GM19372 (cell line): ENCODE results near the gene BANF2.
A peak's percentile ranks its signal among the peaks of the same experiment; 100 is the strongest.
"Not testable (repeated sequence)": the region's sequence is repeated elsewhere in the genome, so short reads cannot be mapped to it uniquely, and the experiment has no call there.

Experiments
- ATAC-seq: cut with Tn5 transposase; IDR thresholded peaks from one replicate; pipeline ENCODE4 v1.9.1; 2021; ENCODE audit warnings: mild to moderate bottlenecking, low read depth, moderate library complexity; ENCODE audit not compliant: unreplicated experiment

BANF2 gene

GRCh38 chr20:17682103-17682888 lies 17.5 kb upstream of the BANF2 start, which contains the start of gene RRBP1:
RRBP1 (minus strand) TSS chr20:17682242; CDS start chr20:17660507, 21,735 bp downstream.
- ATAC-seq: peak; percentile 83

DNA sequence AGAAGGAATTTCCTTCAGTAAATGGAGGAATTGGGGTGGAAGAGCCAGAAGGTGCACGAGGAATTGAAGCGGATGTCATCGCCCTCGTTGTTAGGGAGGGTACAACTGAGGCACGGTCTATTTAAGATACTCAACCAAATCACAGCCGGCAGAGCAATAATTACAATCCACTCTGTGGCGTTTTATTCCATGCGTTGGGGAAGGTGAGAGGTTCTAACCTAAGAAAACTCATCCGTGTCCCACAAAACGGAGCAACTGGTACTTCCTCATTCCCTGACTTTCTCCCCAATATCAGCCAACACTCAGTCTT lies 16.9 kb upstream of the BANF2 start:
- ATAC-seq: no peak

DNA sequence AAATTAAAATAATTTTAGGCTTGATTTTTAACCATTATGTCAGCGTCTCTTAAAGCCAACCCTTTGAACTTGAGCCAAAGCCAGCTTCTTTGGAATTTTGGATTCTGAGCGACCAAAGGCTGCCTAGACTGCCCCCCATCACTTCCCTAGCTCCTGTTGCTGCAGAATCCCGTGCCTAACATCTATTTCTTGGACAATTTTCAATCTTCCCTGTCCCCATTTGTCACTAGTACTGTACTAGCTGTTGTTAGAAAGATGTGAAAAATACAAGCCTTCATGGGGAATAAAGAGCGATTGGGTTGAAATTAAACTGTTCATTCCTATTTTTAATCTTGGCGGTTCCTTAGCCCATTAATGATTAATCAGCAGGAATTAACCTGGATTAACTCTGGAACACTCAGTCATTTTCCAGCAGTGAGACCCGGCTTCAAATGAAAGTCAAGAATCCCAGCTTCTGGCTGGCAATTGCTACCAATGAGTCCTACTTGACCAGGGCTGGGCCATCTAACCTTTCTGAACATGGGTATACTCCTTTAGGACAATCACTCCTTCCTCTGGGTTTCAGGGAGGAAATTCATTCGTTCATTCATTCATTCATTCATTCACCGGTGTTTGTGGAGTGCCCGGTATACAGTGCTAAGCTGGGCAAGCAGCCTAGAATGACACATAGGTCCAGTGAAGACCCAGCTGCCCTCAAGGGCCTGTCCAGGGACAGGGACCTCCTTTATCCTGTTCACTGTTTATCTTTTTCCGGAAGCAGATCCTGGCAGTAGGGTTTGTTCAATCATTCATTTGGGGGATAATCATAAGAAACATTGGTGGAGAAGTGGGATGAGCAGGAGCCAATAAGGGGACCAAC lies 16.3 kb upstream of the BANF2 start:
- ATAC-seq: no peak

DNA sequence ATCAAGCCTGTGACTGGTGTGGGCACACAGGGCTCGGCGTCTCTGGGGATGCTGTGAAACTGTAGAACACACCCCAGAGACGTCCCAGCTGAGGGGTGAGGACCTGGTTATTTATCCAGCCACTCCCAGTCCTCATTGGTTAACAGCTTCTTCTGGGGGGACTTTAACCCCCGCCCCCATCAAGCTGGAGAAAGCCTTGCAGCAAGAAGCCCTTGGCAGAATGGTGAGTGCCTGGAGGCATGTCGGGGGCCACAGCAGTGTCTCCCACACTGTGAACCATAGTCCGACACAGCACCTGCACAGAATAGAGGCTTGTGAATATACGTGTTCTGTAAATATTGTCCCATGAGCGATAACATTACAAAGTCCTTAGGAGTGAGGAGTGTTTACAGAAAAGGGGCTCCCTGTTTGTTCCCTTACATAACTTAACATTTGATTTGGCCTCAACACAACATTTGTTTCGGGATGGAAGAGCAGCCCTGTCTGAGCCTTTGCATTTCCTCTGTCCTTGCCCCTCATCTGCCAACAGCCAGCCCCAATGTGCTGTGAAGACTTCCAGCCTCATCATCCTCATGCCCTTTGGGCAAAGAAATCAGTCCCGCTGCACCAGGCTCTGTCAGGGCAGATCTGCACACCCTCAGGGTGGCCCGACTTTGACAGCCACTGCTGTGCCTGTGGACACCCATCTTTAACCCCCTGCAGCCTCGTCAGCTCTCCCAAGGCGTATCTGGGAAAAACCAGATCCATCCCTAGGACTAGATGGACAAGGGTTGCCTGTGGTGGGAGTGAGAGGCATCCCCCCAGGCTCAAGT lies 15.5 kb upstream of the BANF2 start:
- ATAC-seq: no peak

GRCh38 chr20:17685168-17685567 lies 14.6 kb upstream of the BANF2 start:
- ATAC-seq: no peak

DNA sequence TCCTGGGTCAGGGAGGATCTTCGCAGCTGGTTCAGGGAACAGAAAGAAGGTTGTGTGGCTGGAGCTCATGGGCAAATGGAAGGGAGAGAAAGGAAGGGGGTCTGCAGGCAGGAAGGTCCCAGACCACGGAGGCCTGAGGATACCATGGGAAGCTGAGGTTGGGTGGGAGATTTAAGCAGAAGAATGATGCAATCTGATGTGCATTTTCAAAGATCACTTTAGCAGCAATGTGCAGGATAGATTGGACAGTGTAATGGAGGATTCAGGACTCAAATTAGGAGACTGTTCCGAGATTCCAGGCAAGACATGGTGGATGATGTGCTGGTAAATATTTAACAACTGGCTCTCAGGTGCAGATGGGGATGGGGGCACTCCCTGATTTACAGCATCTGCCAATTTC lies 12.0 kb upstream of the BANF2 start:
- ATAC-seq: no peak

DNA sequence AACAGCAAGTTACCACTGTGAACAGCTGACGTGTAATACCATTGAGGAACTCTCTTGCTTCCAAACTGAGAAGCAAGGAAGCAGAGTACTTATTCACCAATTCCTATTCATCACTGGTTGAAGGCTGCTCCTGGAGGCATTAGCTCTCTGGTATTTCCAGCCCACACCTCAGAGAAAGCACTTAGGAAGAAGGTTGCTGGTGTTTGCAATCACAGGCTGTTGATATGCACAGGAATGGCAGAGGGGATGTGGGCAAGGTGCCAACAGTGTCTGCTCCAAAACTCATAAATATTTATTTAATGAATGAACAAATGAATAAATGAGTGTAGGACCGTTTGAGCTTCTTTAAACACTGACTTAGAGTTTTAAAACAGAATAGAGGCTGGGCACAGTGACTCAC lies 10.8 kb upstream of the BANF2 start:
- ATAC-seq: no peak

DNA sequence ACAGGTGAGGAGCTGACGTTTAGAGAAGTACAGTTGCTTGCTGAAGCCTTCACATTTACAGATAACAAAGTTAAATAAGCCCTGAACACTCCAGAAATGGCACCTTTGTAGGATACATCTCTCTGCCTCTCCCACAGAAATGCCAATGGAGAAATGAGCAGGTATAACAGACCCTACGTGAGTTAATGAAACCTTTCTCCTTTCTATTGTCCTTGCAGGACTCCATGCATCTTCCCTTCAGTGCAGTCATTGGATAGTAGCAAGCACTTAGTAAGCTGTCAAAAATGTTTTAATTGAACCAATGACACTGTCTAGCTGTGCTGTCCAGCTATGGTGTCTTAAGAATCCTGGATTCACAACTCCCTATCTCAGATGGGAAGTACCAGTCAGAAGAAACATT lies 9.6 kb upstream of the BANF2 start:
- no peak for ATAC-seq

DNA sequence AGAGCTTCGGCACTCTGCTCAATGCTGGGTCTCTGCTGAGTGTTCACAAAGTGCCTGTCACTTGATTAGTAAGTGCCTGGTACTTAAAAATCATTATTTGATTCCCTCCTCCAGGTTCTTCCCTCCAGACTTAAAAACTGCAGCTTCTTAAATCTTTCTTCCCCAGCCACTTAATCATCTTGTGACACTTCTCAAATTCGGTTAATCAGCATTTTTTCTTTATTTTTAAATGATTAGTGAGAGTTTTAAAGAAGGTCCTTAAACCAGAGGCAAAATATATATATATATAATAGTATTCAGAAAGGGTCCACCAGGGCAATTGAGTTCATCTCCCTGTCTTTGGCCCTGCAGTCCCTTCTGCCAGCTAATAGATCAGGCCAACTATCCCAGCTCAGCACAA lies 8.0 kb upstream of the BANF2 start:
- ATAC-seq: no peak

- ATAC-seq: no peak
These were observed 6.2 kb upstream of the BANF2 start for GRCh38 chr20:17693444-17694001.

- ATAC-seq: no peak
These were observed 5.0 kb upstream of the BANF2 start for GRCh38 chr20:17694767-17695166.

DNA sequence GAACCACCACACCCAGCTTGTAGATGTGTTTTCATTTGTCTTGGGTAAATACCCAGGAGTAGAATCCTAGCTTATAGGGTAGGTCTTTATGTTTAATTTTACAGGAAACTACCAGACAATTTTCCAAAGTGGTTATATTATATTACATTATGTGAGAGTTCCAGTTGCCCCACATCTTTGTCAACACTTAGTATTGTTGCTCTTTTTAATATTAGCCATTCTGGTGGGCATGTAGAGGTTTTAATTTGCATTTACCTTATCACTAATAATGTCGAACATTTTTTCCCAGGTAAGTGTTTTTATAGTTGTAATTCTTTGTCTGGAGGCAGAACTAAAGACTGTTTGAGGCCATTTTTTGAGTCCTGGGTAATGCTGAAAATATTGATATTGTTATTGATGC lies 3.5 kb upstream of the BANF2 start:
- ATAC-seq: no peak

DNA sequence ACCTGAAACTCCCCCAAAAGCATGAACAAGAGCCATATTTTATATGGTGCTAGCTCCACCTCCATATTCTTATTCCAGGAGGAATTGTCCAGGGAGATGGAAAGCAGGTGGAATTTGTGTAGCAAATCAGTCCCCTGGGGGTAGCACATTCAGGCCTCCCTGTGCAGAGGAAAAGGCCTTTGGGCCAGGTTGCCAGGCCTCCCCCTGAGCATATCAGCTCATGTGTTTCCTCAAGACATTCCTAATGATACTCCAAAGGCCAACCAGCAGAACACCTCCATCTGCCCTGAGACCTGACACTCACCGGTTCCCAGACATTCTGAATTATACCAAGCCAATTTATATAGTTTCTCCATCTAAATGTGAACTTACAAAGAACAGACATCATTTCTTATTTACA lies 2.6 kb upstream of the BANF2 start:
- no peak for ATAC-seq

- ATAC-seq: no peak
These were observed 1.4 kb upstream of the BANF2 start for GRCh38 chr20:17698384-17698783.

GRCh38 chr20:17700637-17701036 lies 871 bp downstream of the BANF2 start:
- no peak for ATAC-seq

DNA sequence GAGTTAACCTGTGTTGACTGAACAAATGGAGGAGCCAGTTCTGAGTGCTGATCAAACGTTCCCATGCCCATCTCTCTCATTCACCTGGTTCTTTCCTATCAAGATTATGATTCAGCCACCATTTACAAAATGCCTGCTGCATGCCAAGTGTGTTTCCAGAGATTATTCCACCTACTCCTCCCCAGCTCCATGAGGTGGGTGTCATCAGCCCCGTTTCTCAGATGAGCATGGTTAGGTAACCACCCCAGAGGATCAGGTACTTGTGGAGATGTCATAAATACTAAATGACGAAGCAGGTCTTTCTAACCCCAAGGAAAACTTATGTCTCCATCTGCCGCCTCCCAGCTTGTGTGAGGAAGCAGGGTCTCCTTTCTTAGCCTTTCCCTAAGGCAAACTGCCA lies 2.1 kb downstream of the BANF2 start:
- no peak for ATAC-seq

- ATAC-seq: no peak
These were observed 5.0 kb downstream of the BANF2 start for GRCh38 chr20:17704589-17705317.

DNA sequence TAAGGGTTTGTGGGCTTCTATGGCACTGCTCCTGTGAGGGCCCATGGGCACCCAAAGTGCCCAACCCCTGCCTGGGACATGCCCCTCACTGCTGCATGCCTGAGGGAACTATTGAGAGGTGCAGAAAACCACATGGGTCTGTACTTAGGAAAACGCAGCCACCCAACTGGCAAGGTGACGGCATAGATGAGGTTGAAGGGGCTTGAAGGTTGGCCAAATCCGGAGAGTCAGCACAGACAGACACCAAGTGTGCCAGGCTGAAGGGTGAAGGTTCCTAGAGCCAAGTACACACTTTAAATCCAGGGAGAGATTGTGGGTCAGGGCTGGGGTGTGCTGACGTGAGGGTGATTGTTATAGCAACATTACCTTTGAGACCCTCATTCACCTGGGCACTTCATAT lies 6.2 kb downstream of the BANF2 start:
- ATAC-seq: no peak

DNA sequence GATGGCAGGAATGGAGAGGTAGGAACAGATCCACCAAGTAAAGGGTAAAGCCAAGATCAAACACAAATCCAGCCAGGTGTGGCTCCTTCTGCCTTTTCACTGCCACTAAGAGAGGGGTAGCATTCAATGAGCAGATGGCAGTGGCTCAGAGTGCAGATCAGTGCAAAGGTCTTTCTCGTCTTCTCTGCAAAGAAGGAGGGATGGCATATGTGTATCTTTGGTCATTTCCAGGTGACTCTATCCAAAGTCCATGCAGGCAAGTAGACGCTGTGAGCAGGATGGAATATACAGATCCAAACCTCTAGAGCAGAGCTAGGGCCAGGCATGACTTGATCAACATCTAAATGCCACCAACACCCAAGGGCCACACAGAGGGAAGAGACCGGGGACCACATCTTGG lies 6.9 kb downstream of the BANF2 start:
- no peak for ATAC-seq

- not testable (repeated sequence) for ATAC-seq
These were observed 8.2 kb downstream of the BANF2 start for GRCh38 chr20:17707951-17708350.
